ENCODE data around the gene HSP90AB1.
A peak's percentile ranks its signal among the peaks of the same experiment; 100 is the strongest.

HSP90AB1 gene

GRCh38 chr6:44224029-44224964, 22.6 kb upstream of the HSP90AB1 start:
- no peaks in the 10 kb centered on the region for H3K9me3 ChIP-seq (replicated peaks; ENCODE audit: low read length)
- no peaks in the 10 kb centered on the region for H3K36me3 ChIP-seq (ENCODE audit: insufficient read depth, low read length)
- peak overlapping the region; percentile 53 for H3K9ac ChIP-seq (ENCODE audit: low read depth, low read length)
- H3K4me2 ChIP-seq (ENCODE audit: low read length) = peak overlapping the region; percentile 89
- no peaks in the 10 kb centered on the region for H3K27me3 ChIP-seq (ENCODE audit: control insufficient read depth, insufficient read depth, low read length)
- peak overlapping the region; percentile 73 for H3K4me3 ChIP-seq (ENCODE audit: low read length)
- peaks cover 66% of the 10 kb centered on the region for H3K4me1 ChIP-seq (ENCODE audit: control insufficient read depth, insufficient read depth, low read length)

GRCh38 chr6:44224965-44225305, 22.0 kb upstream of the HSP90AB1 start:
- peaks cover 61% of the 10 kb centered on the region for H3K4me1 ChIP-seq (ENCODE audit: control insufficient read depth, insufficient read depth, low read length)
- H3K27me3 ChIP-seq (ENCODE audit: control insufficient read depth, insufficient read depth, low read length) = no peaks in the 10 kb centered on the region
- H3K9ac ChIP-seq (ENCODE audit: low read depth, low read length) = peak overlapping the region; percentile 53
- H3K9me3 ChIP-seq (replicated peaks; ENCODE audit: low read length) = no peaks in the 10 kb centered on the region
- peak overlapping the region; percentile 89 for H3K4me2 ChIP-seq (ENCODE audit: low read length)
- H3K4me3 ChIP-seq (ENCODE audit: low read length) = peak overlapping the region; percentile 73
- H3K36me3 ChIP-seq (ENCODE audit: insufficient read depth, low read length) = no peaks in the 10 kb centered on the region

GRCh38 chr6:44225579-44226325, 21.1 kb upstream of the HSP90AB1 start:
- Histone ChIP-seq H3K4me1 (ENCODE audit: control insufficient read depth, insufficient read depth, low read length) (peaks cover 59% of the 10 kb centered on the region), H3K27me3 (ENCODE audit: control insufficient read depth, insufficient read depth, low read length) (no peaks in the 10 kb centered on the region), H3K9ac (ENCODE audit: low read depth, low read length) (peak overlapping the region; percentile 29), H3K4me3 (ENCODE audit: low read length) (no peak overlapping the region), H3K4me2 (ENCODE audit: low read length) (peak overlapping the region; percentile 61), H3K9me3 (replicated peaks; ENCODE audit: low read length) (no peaks in the 10 kb centered on the region), H3K36me3 (ENCODE audit: insufficient read depth, low read length) (no peaks in the 10 kb centered on the region)

DNA sequence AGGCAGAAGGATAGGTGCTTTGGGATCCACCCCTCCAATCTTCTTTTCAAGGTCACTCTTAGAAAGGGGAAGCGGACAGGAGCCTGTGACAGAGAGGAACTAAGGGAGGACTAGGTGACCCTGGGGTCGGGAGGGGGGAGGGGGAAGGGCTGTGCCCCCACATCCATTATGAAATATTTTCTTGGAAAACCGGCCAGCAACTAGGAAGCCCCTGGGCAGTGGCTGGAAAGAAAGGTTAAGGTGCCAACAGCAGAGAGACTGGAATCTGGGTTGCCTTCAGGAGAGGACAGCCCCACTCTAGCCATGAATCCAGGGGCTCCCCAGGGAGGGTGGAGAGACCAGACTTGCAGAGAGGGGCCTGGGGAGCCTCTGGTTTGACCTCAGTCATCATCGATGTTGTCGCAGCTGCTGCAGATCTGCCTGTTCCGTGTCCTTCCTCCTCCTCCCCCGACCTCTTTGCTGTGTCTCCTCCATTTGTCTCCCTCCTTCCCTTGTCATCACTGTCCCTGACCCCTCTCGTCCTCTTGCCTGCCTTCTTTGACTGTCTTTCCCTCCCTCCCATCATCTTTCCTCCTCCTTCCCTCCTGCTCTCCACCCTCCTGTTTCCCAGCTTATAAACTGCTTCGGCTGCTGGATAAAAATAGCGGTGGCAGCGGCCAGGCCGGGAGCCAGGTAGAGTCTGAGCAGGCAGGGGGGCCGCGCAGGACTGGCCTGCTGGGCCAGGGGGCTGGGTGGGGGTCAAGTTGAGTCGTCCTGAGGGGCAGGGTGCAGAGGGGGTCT, 20.3 kb upstream of the HSP90AB1 start:
- Histone ChIP-seq H3K4me3 (ENCODE audit: low read length) (peak overlapping the region; percentile 24), H3K9ac (ENCODE audit: low read depth, low read length) (peak overlapping the region; percentile 28), H3K4me1 (ENCODE audit: control insufficient read depth, insufficient read depth, low read length) (peaks cover 52% of the 10 kb centered on the region), H3K9me3 (replicated peaks; ENCODE audit: low read length) (no peaks in the 10 kb centered on the region), H3K27me3 (ENCODE audit: control insufficient read depth, insufficient read depth, low read length) (no peaks in the 10 kb centered on the region), H3K4me2 (ENCODE audit: low read length) (peak overlapping the region; percentile 61), H3K36me3 (ENCODE audit: insufficient read depth, low read length) (peaks cover 4% of the 10 kb centered on the region)

GRCh38 chr6:44227148-44227793, 19.6 kb upstream of the HSP90AB1 start:
- no peak overlapping the region for H3K4me3 ChIP-seq (ENCODE audit: low read length)
- peaks cover 45% of the 10 kb centered on the region for H3K4me1 ChIP-seq (ENCODE audit: control insufficient read depth, insufficient read depth, low read length)
- no peaks in the 10 kb centered on the region for H3K27me3 ChIP-seq (ENCODE audit: control insufficient read depth, insufficient read depth, low read length)
- H3K4me2 ChIP-seq (ENCODE audit: low read length) = peak overlapping the region; percentile 61
- no peaks in the 10 kb centered on the region for H3K9me3 ChIP-seq (replicated peaks; ENCODE audit: low read length)
- peaks cover 9% of the 10 kb centered on the region for H3K36me3 ChIP-seq (ENCODE audit: insufficient read depth, low read length)
- H3K9ac ChIP-seq (ENCODE audit: low read depth, low read length) = peak overlapping the region; percentile 28

DNA sequence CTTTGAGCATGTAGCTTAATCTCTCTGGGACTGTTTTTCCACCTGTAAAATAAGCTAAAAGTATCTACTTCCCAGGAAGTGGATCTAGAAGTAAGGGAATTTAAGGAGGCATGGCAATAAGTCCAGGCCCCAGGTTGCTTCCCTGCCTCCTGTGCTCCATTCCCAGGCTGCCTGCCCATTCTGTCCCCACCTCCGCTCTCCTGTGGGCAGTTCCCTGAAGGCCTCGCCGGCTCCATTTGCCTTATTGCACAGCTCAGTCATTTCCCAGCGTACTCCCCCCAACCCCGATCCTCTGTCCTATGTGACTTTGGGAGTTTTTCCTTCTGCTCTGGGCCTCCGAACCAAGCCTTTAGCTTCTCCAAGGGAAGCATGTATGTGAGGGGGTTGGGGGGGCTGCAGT, 18.9 kb upstream of the HSP90AB1 start:
- H3K36me3 ChIP-seq (ENCODE audit: insufficient read depth, low read length) = peaks cover 9% of the 10 kb centered on the region
- H3K4me3 ChIP-seq (ENCODE audit: low read length) = no peak overlapping the region
- H3K27me3 ChIP-seq (ENCODE audit: control insufficient read depth, insufficient read depth, low read length) = no peaks in the 10 kb centered on the region
- no peaks in the 10 kb centered on the region for H3K9me3 ChIP-seq (replicated peaks; ENCODE audit: low read length)
- H3K4me2 ChIP-seq (ENCODE audit: low read length) = no peak overlapping the region
- H3K4me1 ChIP-seq (ENCODE audit: control insufficient read depth, insufficient read depth, low read length) = peaks cover 41% of the 10 kb centered on the region
- no peak overlapping the region for H3K9ac ChIP-seq (ENCODE audit: low read depth, low read length)

- Histone ChIP-seq H3K4me2 (ENCODE audit: low read length) (no peak overlapping the region), H3K27me3 (ENCODE audit: control insufficient read depth, insufficient read depth, low read length) (no peaks in the 10 kb centered on the region), H3K4me1 (ENCODE audit: control insufficient read depth, insufficient read depth, low read length) (peaks cover 43% of the 10 kb centered on the region), H3K4me3 (ENCODE audit: low read length) (no peak overlapping the region), H3K9me3 (replicated peaks; ENCODE audit: low read length) (no peaks in the 10 kb centered on the region), H3K36me3 (ENCODE audit: insufficient read depth, low read length) (peaks cover 9% of the 10 kb centered on the region), H3K9ac (ENCODE audit: low read depth, low read length) (no peak overlapping the region)
These were observed 18.5 kb upstream of the HSP90AB1 start for GRCh38 chr6:44228433-44228832.

- H3K36me3 ChIP-seq (ENCODE audit: insufficient read depth, low read length) = peaks cover 9% of the 10 kb centered on the region
- H3K27me3 ChIP-seq (ENCODE audit: control insufficient read depth, insufficient read depth, low read length) = no peaks in the 10 kb centered on the region
- H3K4me3 ChIP-seq (ENCODE audit: low read length) = no peak overlapping the region
- H3K9ac ChIP-seq (ENCODE audit: low read depth, low read length) = no peak overlapping the region
- H3K4me1 ChIP-seq (ENCODE audit: control insufficient read depth, insufficient read depth, low read length) = peaks cover 47% of the 10 kb centered on the region
- H3K9me3 ChIP-seq (replicated peaks; ENCODE audit: low read length) = no peaks in the 10 kb centered on the region
- no peak overlapping the region for H3K4me2 ChIP-seq (ENCODE audit: low read length)
These were observed 18.1 kb upstream of the HSP90AB1 start for GRCh38 chr6:44228836-44229235.

GRCh38 chr6:44229376-44230033, 17.4 kb upstream of the HSP90AB1 start:
- Histone ChIP-seq H3K4me1 (ENCODE audit: control insufficient read depth, insufficient read depth, low read length) (peaks cover 47% of the 10 kb centered on the region), H3K36me3 (ENCODE audit: insufficient read depth, low read length) (peaks cover 9% of the 10 kb centered on the region)

DNA sequence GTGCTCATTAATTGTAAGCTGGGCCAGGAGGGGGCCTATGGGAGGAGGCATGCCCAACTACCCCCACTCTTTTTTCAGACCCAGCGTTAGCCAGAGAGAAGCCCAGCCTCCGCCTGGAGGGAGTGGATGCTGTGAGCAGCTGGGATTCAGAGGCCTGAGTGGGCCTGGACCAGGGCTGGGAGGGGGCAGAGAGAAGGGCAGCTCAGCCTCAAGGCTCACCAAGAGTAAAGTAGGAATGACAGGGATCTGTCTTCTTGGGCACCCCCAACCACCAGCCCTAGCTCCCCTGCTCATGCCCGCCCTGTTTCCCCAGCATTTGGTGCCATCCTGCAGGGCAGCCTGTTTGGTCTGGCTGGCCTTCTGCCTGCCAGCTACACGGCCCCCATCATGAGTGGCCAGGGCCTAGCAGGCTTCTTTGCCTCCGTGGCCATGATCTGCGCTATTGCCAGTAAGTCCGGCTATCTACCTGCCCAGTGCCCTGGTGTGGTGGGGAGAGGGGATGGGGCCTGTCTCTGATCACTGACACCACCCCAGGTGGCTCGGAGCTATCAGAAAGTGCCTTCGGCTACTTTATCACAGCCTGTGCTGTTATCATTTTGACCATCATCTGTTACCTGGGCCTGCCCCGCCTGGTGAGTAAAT, 16.7 kb upstream of the HSP90AB1 start:
- Histone ChIP-seq H3K36me3 (ENCODE audit: insufficient read depth, low read length) (peaks cover 9% of the 10 kb centered on the region), H3K9ac (ENCODE audit: low read depth, low read length) (no peak overlapping the region), H3K4me2 (ENCODE audit: low read length) (no peak overlapping the region), H3K4me1 (ENCODE audit: control insufficient read depth, insufficient read depth, low read length) (peaks cover 47% of the 10 kb centered on the region), H3K27me3 (ENCODE audit: control insufficient read depth, insufficient read depth, low read length) (no peaks in the 10 kb centered on the region), H3K9me3 (replicated peaks; ENCODE audit: low read length) (no peaks in the 10 kb centered on the region), H3K4me3 (ENCODE audit: low read length) (no peak overlapping the region)

More at GRCh38 chr6:44229376-44230033, 17.4 kb upstream of the HSP90AB1 start:
- no peak overlapping the region for H3K4me3 ChIP-seq (ENCODE audit: low read length)
- H3K27me3 ChIP-seq (ENCODE audit: control insufficient read depth, insufficient read depth, low read length) = no peaks in the 10 kb centered on the region
- no peak overlapping the region for H3K9ac ChIP-seq (ENCODE audit: low read depth, low read length)
- no peak overlapping the region for H3K4me2 ChIP-seq (ENCODE audit: low read length)
- no peaks in the 10 kb centered on the region for H3K9me3 ChIP-seq (replicated peaks; ENCODE audit: low read length)

All from skeletal muscle satellite cell (primary cell).